H1 (cell line): ENCODE results near the gene OGFRL1.

Experiments
- ATF3 ChIP-seq: IDR thresholded peaks from 2 replicates; pipeline ENCODE4 v1.6.1; 2011; ENCODE audit warnings: low read depth, mild to moderate bottlenecking, low read length; ENCODE audit not compliant: insufficient read depth
- CHD2 ChIP-seq: IDR thresholded peaks from 2 replicates; pipeline ENCODE4 v1.6.1; 2012; ENCODE audit warnings: low read length, improper control_type of control experiment
- CTCF ChIP-seq, 3 experiments: IDR thresholded peaks; 1 replicate in 2 of 3; 2 replicates in 1 of 3; pipeline versions ENCODE4 v1.5.1 to v1.6.1; 2011; ENCODE audit warnings: low read length in 3 of 3, mild to moderate bottlenecking in 3 of 3, inconsistent platforms in 2 of 3, low read depth in 1 of 3, moderate library complexity in 1 of 3; ENCODE audit not compliant: insufficient read depth in 1 of 3; ENCODE audit errors: control extremely low read depth in 1 of 3
- POLR2A ChIP-seq, 2 experiments: IDR thresholded peaks; 1 replicate in 1 of 2; 2 replicates in 1 of 2; pipeline ENCODE4 v1.6.1; 2011; ENCODE audit warnings: low read depth in 2 of 2, low read length in 2 of 2, mild to moderate bottlenecking in 2 of 2; ENCODE audit errors: control extremely low read depth in 1 of 2
- POLR2AphosphoS5 ChIP-seq: IDR thresholded peaks from 2 replicates; pipeline ENCODE4 v1.6.1; 2011; ENCODE audit warnings: low read depth, low read length
- SUZ12 ChIP-seq: fragments of 200-600 bp; sonication (generic); IDR thresholded peaks from 2 replicates; pipeline ENCODE4 v1.6.1; 2012; ENCODE audit warnings: mild to moderate bottlenecking, inconsistent platforms, low read length, moderate library complexity, mixed read lengths
- USF2 ChIP-seq: IDR thresholded peaks from 2 replicates; pipeline ENCODE4 v1.6.1; 2011; ENCODE audit warnings: low read length, improper control_type of control experiment
- ZNF274 ChIP-seq: IDR thresholded peaks from 2 replicates; pipeline ENCODE4 v1.7.0; 2012; ENCODE audit warnings: low read length, borderline replicate concordance; ENCODE audit errors: extremely low read depth

GRCh38 chr6:71345476-71346333 lies 57.1 kb downstream of the OGFRL1 start:
- TF ChIP-seq CTCF (IDR thresholded peaks at IDR 0.05; ENCODE audit: control extremely low read depth in 1 of 3, insufficient read depth in 1 of 3, low read depth in 1 of 3, low read length in 3 of 3) (no peak), POLR2AphosphoS5 (no peak), ZNF274 (no peak), POLR2A (IDR thresholded peaks at IDR 0.05; ENCODE audit: control extremely low read depth in 1 of 2, low read depth in 2 of 2, low read length in 2 of 2) (no peak), CHD2 (no peak), ATF3 (no peak), SUZ12 (no peak), USF2 (no peak)
